HG03520 (cell line): ENCODE results near the gene RAB5B.
"Not testable (repeated sequence)": the region's sequence is repeated elsewhere in the genome, so short reads cannot be mapped to it uniquely, and the experiment has no call there.

Source experiments
- ATAC-seq: cut with Tn5 transposase; IDR thresholded peaks from one replicate; pipeline ENCODE4 v1.9.1; 2021; ENCODE audit warnings: mild to moderate bottlenecking, moderate library complexity; ENCODE audit not compliant: unreplicated experiment

The RAB5B gene

GRCh38 chr12:55982319-55982936 lies 8.6 kb downstream of the RAB5B start:
- peak; percentile 69 for ATAC-seq

- ATAC-seq: no peak
These were observed 9.5 kb downstream of the RAB5B start for GRCh38 chr12:55983232-55983842.

GRCh38 chr12:55984861-55985260 lies 11.0 kb downstream of the RAB5B start:
- ATAC-seq: no peak

DNA sequence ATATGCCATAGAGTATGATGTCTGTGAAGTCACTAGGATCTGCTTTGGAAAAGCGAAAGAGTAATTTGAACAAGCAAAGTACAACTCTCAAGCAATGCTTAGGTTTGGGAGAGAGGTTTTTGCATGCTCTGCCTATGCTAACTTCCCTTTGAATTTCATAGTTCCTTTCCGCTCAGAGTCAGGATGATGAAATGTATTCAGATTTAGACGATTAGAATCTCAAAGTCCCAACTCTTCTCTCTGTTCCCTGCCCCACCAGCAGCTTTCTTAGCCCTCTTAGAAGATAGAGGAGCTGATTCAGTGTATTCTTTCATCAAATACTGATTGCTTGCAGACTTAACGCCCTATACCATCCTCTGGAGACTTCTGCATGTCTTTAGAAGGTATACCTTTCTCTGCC lies 11.5 kb downstream of the RAB5B start:
- ATAC-seq: no peak

DNA sequence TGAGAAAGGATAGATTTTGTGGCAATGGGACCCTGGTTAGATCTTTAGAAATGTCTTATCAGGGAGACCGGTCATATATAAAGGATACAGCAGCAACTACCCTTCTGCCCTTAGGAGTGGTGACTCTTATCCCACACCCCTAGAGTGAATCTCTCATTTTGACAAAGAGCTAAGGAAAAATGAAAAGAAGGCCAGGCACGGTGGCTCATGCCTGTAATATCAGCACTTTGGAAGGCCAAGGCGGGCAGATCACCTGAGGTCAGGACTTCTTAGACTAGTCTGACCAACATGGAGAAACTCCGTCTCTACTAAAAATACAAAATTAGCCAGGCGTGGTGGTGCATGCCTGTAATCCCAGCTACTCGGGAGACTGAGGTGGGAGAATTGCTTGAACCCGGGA lies 12.1 kb downstream of the RAB5B start:
- ATAC-seq: not testable (repeated sequence)

DNA sequence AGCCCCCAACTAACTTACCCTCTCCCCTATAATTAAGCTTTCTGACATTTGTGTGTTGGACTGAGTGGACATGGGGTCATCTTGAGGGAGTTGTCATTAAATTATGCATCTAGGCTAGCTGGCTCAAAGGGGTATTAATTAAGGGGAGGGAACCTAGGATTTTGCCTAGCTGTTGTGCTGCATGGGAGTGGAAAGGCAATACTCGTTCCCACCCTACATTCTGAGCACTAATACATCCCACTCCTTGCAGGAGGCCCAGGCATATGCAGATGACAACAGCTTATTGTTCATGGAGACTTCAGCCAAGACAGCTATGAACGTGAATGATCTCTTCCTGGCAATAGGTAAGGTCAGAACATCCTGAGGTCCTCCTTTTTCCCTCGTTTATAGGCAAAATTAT lies 17.2 kb downstream of the RAB5B start:
- ATAC-seq: no peak

DNA sequence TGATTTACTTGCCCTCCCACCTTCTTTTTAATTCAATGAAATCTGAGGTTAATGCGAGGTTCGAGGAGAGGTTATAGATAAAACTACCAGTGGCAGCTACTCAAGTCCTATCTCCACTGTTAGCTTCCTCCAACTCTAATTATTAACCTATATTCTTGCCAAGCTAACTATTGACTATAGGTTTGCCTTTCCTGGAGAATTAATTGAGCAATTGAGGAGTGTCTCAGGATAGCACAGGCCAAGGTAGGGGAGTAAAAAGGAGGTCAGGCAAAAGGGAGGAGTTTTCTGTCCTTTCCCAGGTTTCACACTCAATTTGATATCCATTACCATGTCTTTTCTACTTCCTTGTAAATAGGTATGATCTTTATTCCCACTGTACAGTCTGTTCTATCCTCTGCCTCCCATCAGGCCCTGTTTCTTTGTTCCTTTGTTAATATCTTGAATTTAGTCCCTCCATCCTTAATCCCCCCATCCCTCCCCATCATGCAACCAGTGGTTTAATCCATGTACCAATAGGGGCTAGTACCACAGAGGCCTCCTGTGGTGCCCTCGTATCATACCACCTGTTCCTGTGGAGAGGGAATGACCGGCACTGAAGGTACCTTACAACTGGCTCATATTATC lies 19.5 kb downstream of the RAB5B start:
- ATAC-seq: no peak

DNA sequence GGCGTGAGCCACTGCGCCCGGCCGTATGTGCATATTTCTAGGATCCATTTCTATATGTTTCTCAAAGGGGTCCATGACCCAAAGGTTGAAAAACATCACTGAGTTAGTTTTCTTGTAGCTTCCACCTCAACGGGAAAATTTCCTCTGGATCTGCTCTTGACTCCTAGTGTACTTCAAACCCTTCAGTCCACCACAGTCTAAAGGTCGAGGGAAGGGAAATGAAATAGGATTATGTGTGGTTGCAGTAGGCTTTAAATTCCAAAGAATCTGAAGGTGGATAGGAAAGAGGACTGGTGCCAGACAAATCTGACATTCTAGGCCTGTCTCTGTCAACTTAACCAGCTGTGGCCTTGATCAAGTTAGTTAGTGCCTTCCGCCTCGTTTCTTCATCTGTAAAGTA lies 21.5 kb downstream of the RAB5B start:
- ATAC-seq: no peak

DNA sequence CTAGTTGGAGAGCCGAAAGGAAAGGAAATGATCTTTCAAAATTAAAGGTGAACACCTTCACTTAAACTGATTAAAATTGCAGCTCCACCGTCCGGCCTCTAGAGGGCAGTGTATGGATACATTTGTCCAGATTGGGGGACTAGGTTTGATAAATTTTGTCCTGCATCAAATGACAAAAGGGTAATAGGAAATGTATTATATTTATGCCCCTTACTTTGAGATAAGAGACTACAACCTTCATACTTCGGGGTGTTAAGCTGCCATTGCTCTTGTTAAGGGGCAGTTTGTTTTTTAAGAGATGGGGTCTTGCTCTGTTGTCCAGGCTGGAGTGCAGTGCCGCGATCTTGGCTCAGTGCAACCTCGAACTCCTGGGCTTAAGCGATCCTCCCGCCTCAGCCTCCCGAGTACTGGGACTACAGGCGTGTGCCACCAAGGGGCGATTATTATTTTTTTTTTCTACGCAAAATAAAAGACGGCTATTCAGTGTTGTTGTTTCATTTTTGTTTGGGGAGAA lies 22.4 kb downstream of the RAB5B start:
- ATAC-seq: no peak

DNA sequence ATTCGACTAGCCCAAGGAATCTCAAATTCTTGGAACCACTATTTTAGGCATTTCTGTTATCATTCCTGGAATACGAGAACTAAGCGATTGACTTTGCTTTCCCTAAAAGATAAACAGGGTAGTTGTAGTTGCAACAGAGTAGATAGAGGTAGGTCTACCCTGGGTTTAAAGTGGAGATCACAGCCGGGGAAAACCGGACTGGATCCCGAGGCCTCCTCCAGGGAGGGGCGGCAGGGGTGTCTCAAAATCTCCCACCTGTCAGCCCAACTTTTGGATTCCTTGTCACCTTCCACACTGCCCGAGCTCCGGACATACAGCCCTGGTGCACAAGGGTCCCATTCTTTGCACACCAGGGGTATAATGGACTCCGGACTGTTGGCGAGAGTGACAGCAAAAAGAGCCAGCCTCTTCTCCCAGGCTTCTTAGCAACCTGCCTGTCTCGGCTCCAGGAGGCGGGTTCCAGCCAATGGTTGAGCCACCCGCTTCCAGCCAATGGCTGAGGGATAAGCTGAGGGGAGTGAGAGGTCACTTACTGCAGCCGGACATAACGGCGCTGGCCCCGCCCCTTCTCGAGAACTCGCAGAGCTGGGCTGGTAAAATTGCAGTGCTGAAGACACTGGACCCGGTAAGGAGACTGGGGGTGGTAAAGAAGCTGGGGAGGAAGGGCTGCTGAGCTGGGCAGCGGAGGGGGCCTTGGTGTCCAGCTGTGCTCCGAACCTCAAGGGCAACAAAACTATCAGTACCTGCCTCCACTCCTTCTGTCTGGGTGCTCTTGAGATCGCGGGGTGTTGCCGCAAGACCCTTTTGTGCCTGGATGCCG lies 23.0 kb downstream of the RAB5B start, which contains the start of gene SUOX:
Gene SUOX, plus strand, starts transcription at position 562 of the 820 bp plus-strand sequence. CDS start 4,946 bp downstream, outside the sequence.
- ATAC-seq: peak; percentile 99

- ATAC-seq: peak; percentile 4
These were observed 23.6 kb downstream of the RAB5B start for GRCh38 chr12:55997535-55997859.

DNA sequence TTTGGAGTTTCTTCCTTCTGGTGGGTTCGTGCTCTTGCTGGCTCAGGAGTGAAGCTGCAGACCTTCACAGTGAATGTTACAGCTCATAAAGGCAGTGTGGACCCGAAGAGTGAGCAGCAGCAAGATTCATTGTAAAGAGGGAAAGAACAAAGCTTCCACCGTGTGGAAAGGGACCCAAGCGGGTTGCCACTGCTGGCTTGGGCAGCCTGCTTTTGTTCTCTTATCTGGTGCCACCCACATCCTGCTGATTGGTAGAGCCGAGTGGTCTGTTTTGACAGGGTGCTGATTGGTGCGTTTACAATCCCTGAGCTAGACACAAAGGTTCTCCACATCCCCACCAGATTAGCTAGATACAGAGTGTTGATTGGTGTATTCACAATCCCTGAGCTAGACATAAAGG lies 25.6 kb downstream of the RAB5B start:
- not testable (repeated sequence) for ATAC-seq

- not testable (repeated sequence) for ATAC-seq
These were observed 26.2 kb downstream of the RAB5B start for GRCh38 chr12:55999999-56000540.

- ATAC-seq: no peak
These were observed 27.7 kb downstream of the RAB5B start for GRCh38 chr12:56001487-56002100.

GRCh38 chr12:56003376-56003775 lies 29.5 kb downstream of the RAB5B start:
- not testable (repeated sequence) for ATAC-seq

GRCh38 chr12:56004211-56004610 lies 30.3 kb downstream of the RAB5B start:
- no peak for ATAC-seq

DNA sequence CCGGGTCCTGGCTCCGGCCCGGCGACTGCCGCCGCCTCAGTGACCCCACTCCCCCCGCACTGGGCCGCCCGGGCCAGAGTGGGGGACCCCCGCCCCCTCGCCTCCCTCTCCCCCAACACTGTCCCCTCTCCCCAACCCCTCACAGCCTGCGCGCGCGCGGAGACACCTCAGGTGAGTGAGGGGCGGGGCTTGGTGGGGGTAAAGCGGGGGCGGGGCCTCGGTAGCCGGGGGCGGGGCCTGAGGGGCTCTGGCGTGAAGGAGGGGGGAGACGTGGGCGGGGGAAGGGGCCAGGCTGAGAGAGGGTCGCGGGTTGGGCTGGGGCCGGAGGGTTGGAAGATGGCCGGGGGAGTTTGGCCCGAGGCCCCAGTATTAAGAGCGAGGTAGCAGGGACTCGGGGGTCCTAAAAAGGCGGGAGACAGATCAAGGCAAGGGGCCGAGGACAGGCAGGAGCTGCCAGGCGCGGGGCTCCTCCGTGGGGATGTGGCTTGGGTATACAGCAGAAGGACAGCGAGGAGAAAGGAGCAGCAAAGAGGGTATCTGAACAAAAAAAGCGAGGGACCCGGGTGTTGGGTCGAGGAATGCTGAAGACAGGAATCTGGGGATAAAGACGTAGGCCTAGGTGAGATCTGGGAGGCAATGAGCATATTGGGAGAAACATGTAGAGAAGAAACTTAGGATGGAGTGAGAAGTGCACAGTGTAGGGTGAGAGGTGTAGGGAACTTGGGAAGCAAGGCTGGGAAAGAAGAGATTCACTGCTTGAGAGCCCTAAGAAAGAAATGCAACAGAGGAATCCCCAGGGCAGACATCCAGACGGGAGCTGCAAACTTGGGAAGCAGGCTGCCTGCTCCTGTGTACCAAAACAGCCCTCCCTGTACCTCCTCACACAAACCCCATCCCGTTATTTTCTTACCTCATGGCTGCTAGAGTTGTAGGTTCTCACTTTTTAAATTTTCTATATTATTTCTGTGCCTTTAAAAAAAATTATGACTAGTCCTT lies 34.0 kb downstream of the RAB5B start:
- peak; percentile 42 for ATAC-seq

DNA sequence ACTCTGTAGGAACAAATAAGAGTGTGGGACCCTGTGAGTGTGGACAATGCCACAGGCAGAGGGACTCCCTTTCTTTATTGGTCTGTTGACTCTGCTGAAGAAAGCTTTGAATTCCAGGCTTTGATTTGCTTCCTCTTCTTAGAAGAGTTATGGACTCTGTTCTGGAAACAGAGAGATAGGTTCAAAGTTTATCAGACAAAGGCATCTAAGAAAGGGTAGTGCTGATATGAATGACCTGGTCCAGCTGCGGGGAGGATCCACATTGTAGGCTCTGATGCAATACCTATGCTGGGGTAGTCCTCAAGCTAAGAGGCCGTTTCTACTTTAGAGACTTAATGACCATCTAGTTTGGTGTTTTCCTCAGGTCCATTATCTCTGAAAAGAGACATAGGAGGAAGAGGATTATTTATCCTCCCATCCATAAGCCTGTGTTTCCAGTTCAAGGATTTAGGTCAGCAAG lies 36.3 kb downstream of the RAB5B start:
- no peak for ATAC-seq

DNA sequence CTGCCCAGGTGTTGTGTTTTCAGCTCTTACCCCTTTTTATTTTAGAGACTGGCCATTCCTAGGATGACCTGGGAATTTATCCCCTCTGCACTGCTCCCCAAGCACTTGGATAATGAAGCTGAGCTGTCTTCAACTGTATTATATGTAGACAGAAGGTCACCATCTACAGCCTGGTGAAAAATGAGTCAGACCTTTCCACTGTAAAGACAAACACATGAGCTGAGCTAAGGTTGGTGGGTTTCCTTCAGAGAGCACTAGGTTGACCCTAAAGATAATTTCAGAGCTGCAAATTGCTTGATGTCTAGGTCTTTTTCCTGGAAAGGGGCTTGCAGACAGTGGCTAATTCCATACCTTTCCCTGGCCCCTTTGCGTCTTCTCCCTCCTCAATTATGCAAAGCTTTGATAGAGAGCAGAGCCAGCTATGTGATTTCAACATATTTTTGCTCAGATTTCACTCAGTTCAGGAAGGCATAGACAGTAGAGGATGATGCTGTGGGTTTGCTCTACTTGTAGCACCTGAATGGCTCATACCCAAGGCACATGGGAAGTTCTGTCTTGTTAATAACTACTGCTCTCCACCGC lies 37.7 kb downstream of the RAB5B start:
- ATAC-seq: no peak
